EH (cell line): ENCODE results near the gene KCNA1.

ENCODE experiments used
- DNase-seq: peaks from one replicate; pipeline ENCODE4 v3.0.0-alpha.2; 2015; ENCODE audit warnings: low read depth

KCNA1 gene

GRCh38 chr12:4911316-4911994 lies 1.8 kb downstream of the KCNA1 start:
- no peak for DNase-seq

GRCh38 chr12:4914720-4915119 lies 5.0 kb downstream of the KCNA1 start:
- no peak for DNase-seq

- DNase-seq = no peak
Measured at GRCh38 chr12:4915752-4916151, 6.0 kb downstream of the KCNA1 start.

- no peak for DNase-seq
Measured at GRCh38 chr12:4918950-4919660, 9.4 kb downstream of the KCNA1 start.

- DNase-seq = no peak
Measured at GRCh38 chr12:4932576-4932975, 22.9 kb downstream of the KCNA1 start.

- no peak for DNase-seq
Measured at GRCh38 chr12:4933411-4933810, 23.7 kb downstream of the KCNA1 start.

GRCh38 chr12:4934407-4935035 lies 24.8 kb downstream of the KCNA1 start:
- DNase-seq = no peak

GRCh38 chr12:4938900-4939299 lies 29.2 kb downstream of the KCNA1 start:
- DNase-seq = no peak

- no peak for DNase-seq
Measured at GRCh38 chr12:4939418-4940023, 29.8 kb downstream of the KCNA1 start.

GRCh38 chr12:4943067-4943937 lies 33.6 kb downstream of the KCNA1 start:
- no peak for DNase-seq

GRCh38 chr12:4943938-4944284 lies 34.2 kb downstream of the KCNA1 start:
- no peak for DNase-seq

GRCh38 chr12:4947253-4947652 lies 37.5 kb downstream of the KCNA1 start:
- no peak for DNase-seq

GRCh38 chr12:4951083-4951482 lies 41.4 kb downstream of the KCNA1 start:
- no peak for DNase-seq

- DNase-seq = no peak
Measured at GRCh38 chr12:4951601-4952000, 41.9 kb downstream of the KCNA1 start.

GRCh38 chr12:4954621-4955354 lies 45.1 kb downstream of the KCNA1 start:
- DNase-seq = no peak

GRCh38 chr12:4956054-4956453 lies 46.3 kb downstream of the KCNA1 start:
- peak; percentile 11 for DNase-seq

GRCh38 chr12:4956968-4957367 lies 47.3 kb downstream of the KCNA1 start:
- DNase-seq = no peak

GRCh38 chr12:4957761-4958160 lies 48.1 kb downstream of the KCNA1 start:
- DNase-seq = no peak

GRCh38 chr12:4958697-4959375 lies 49.1 kb downstream of the KCNA1 start:
- no peak for DNase-seq

GRCh38 chr12:4959381-4959780 lies 49.7 kb downstream of the KCNA1 start:
- DNase-seq = no peak

GRCh38 chr12:4960030-4960429 lies 50.3 kb downstream of the KCNA1 start:
- peak; percentile 5 for DNase-seq
